ENCODE results near the gene MANSC4.

GRCh38 chr12:27808841-27809240 is 28.8 kb upstream of the MANSC4 start:
- TF ChIP-seq POLR2AphosphoS5 (IDR thresholded peaks at IDR 0.05; ENCODE audit: low read depth, low read length), result no peak
- TF ChIP-seq CTCF (IDR thresholded peaks at IDR 0.05), result no peak
- no peak for TF ChIP-seq REST (IDR thresholded peaks at IDR 0.05; ENCODE audit: insufficient read depth in 1 of 2, low read depth in 2 of 2, low read length in 1 of 2)
